Astrocyte (in vitro differentiated cells and primary cell): ENCODE data around the gene CCR2.

Source experiments
- EZH2 ChIP-seq: IDR thresholded peaks from 2 replicates; pipeline ENCODE4 v1.6.1; 2012; ENCODE audit warnings: mild to moderate bottlenecking, low read length, inconsistent platforms; ENCODE audit not compliant: insufficient read depth
- TF ChIP-seq, protein P1 (sequence below): IDR thresholded peaks from 2 replicates; pipeline ENCODE4 v1.5.1; 2011; ENCODE audit warnings: low read depth, mild to moderate bottlenecking, inconsistent platforms, low read length, moderate library complexity; ENCODE audit not compliant: insufficient read depth

DNA sequence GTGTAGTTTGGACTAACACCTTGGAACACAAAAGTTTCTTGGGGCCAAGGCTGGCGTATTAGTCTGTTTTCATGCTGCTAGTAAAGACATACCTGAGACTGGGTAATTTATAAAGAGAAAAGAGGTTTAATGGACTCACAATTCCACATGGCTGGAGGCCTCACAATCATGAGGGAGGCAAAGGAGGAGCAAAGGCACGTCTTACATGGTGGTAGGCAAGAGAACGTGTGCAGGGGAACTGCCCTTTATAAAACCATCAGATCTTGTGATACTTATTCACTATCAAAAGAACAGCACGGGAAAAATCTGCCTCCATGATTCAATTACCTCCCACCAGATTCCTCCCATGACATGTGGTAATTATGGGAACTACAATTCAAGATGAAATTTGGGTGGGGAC, 9.4 kb upstream of the CCR2 start:
- TF ChIP-seq, protein P1, sequence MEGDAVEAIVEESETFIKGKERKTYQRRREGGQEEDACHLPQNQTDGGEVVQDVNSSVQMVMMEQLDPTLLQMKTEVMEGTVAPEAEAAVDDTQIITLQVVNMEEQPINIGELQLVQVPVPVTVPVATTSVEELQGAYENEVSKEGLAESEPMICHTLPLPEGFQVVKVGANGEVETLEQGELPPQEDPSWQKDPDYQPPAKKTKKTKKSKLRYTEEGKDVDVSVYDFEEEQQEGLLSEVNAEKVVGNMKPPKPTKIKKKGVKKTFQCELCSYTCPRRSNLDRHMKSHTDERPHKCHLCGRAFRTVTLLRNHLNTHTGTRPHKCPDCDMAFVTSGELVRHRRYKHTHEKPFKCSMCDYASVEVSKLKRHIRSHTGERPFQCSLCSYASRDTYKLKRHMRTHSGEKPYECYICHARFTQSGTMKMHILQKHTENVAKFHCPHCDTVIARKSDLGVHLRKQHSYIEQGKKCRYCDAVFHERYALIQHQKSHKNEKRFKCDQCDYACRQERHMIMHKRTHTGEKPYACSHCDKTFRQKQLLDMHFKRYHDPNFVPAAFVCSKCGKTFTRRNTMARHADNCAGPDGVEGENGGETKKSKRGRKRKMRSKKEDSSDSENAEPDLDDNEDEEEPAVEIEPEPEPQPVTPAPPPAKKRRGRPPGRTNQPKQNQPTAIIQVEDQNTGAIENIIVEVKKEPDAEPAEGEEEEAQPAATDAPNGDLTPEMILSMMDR = no peak
- no peak for TF ChIP-seq EZH2
